Measurements from ENCODE around the gene OMD.

GRCh38 chr9:92385477-92385876 is 38.8 kb downstream of the OMD start:
- TF ChIP-seq CTCF (IDR thresholded peaks at IDR 0.05) (no peak), POLR2A (IDR thresholded peaks at IDR 0.05) (no peak)

All from Peyer's patch (tissue), 4 donors.